Right kidney (tissue), 1 donor: Measurements from ENCODE around the gene CCDC57.
A peak's percentile ranks its signal among the peaks of the same experiment; 100 is the strongest.

Experiments used
- DNase-seq: peaks from one replicate; pipeline ENCODE4 v3.0.0-alpha.2; 2016

Gene CCDC57

GRCh38 chr17:82080048-82080788 lies 132.4 kb downstream of the CCDC57 start:
- DNase-seq: no peak

GRCh38 chr17:82079001-82079677 lies 133.5 kb downstream of the CCDC57 start:
- no peak for DNase-seq

GRCh38 chr17:82078433-82078832 lies 134.2 kb downstream of the CCDC57 start:
- DNase-seq: no peak

GRCh38 chr17:82077617-82078358 lies 134.9 kb downstream of the CCDC57 start:
- no peak for DNase-seq

- DNase-seq: no peak
These were observed 135.7 kb downstream of the CCDC57 start for GRCh38 chr17:82076785-82077591.

GRCh38 chr17:82076018-82076784 lies 136.4 kb downstream of the CCDC57 start:
- DNase-seq: no peak

- no peak for DNase-seq
These were observed 139.2 kb downstream of the CCDC57 start for GRCh38 chr17:82073446-82073845.

GRCh38 chr17:82072827-82073226 lies 139.8 kb downstream of the CCDC57 start:
- no peak for DNase-seq

GRCh38 chr17:82070611-82071010 lies 142.0 kb downstream of the CCDC57 start:
- DNase-seq: no peak

GRCh38 chr17:82065638-82066303 lies 146.9 kb downstream of the CCDC57 start, which contains the start of gene DUS1L:
TSS of gene DUS1L (minus strand) at chr17:82065804. CDS start at chr17:82065059, 745 bp downstream.
- DNase-seq: peak; percentile 82

GRCh38 chr17:82065193-82065637 lies 147.4 kb downstream of the CCDC57 start:
- peak; percentile 49 for DNase-seq

- no peak for DNase-seq
These were observed 148.0 kb downstream of the CCDC57 start for GRCh38 chr17:82064433-82065192.

GRCh38 chr17:82063424-82064415 lies 148.9 kb downstream of the CCDC57 start:
- DNase-seq: no peak

GRCh38 chr17:82062984-82063368 lies 149.7 kb downstream of the CCDC57 start:
- DNase-seq: no peak

GRCh38 chr17:82062076-82062983 lies 150.3 kb downstream of the CCDC57 start:
- no peak for DNase-seq

- DNase-seq: no peak
These were observed 151.4 kb downstream of the CCDC57 start for GRCh38 chr17:82061047-82061925.

- DNase-seq: no peak
These were observed 152.0 kb downstream of the CCDC57 start for GRCh38 chr17:82060614-82061013.
